Spinal cord (tissue), 10 donors: ENCODE data around the gene MIX23. TPM values are rescaled to one million over a fixed set of nuclear protein-coding genes. Genes with fewer than 3 reads are reported as not detected.
"Not testable (repeated sequence)": the region's sequence is repeated elsewhere in the genome, so short reads cannot be mapped to it uniquely, and the experiment has no call there.

Source experiments
- DNase-seq, 6 donors: peaks; one replicate each; pipeline versions ENCODE4 v3.0.0 to v3.0.0-alpha.2; 2013 to 2015; ENCODE audit warnings: low spot score in 6 of 6, low read depth in 4 of 6
- H3K27ac ChIP-seq: one replicate; pipeline ENCODE4 v1.5.1; 2013; ENCODE audit warnings: low read depth, low read length, control low read depth
- H3K27me3 ChIP-seq: one replicate; pipeline ENCODE4 v1.6.1; 2013; ENCODE audit warnings: low read length; ENCODE audit not compliant: control insufficient read depth, insufficient read depth
- H3K36me3 ChIP-seq: one replicate; pipeline ENCODE4 v1.6.1; 2013; ENCODE audit warnings: low read length; ENCODE audit not compliant: control insufficient read depth, insufficient read depth
- H3K4me1 ChIP-seq: one replicate; pipeline ENCODE4 v1.6.1; 2013; ENCODE audit warnings: low read length; ENCODE audit not compliant: control insufficient read depth, insufficient read depth
- H3K4me3 ChIP-seq: one replicate; pipeline ENCODE4 v1.5.1; 2013; ENCODE audit warnings: low read depth, low read length, control low read depth
- H3K9me3 ChIP-seq: one replicate; pipeline ENCODE4 v1.6.1; 2013; ENCODE audit warnings: low read length; ENCODE audit not compliant: control insufficient read depth, insufficient read depth
- WGBS: methylation state at CpG from one replicate; pipeline ENCODE4 v1.1.5; 2013; ENCODE audit warnings: missing lambda C conversion rate; ENCODE audit not compliant: insufficient coverage; 5-methylcytosine and 5-hydroxymethylcytosine counted together
- polyA plus RNA-seq, 2 donors: library from polyadenylated mRNA; unstranded; fragments of 120-200 nt; gene quantifications; one replicate each; pipeline ENCODE4 v1.2.1, GENCODE V29; 2013; ENCODE audit not compliant: insufficient read length in 2 of 2
- total RNA-seq, 2 donors: library from RNA; depleted of rRNA in 1 of 2; stranded (reverse); fragments of 120-200 nt in 1 of 2; fragments of >200 nt in 1 of 2; gene quantifications; one replicate each; pipeline versions ENCODE4 v1.2.3 to v1.2.4, GENCODE V29; 2013 to 2014
- donor health status: healthy.

The MIX23 gene
- total and polyA plus RNA-seq, 4 donors, result 19.3 to 35.4 (median 28.5) TPM

DNA sequence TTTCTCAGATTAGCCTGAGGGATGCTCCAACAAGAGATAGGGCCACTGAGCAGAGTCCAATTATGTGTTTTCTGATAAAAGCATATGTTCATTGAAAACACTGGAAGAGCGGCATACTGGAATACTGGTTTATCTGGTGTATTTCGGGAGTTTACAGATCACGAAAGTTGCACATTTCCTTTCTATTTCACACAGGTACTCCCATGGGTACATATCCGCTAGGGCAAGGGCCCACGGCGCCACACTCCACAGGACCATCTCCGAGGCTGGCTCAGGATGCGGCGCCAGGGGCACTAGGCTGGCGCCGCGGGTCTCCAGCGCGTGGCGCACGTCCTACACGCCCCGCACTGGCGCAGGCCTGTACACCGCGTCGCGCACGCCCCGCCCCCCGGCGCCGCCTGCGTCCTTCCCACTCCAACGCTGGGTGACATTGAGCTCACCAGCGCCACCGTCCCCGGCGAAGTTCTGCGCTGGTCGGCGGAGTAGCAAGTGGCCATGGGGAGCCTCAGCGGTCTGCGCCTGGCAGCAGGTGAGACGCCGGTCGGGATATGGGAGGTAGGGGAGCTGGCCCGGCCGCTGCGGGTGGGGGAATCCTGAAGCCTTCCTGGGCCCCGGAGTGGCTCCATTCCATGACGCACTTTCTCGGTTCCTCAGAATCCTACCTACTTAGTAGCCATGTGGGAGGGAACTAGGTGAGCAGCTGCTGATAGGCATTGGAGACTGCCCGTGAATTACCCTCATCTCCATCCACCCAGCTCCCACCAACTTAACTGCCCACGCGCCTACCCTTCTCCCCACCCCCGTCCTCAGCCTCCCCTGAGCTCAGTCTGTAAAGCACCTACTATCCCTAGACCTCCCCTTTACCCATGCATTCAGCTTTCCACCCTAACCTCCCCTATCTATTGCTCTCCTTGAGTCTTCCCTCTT is 1.0 kb upstream of the MIX23 start, which contains the start of gene FAM162A:
Gene FAM162A (plus strand): TSS at position 412 of the 927 bp plus-strand sequence. CDS start 84 bp downstream, at position 496.
- H3K4me3 ChIP-seq, result peak within 1 kb of the TSS; percentile 69
- DNase-seq, result peak; percentile 87 to 98 (median 90)
- 0% methylated on average over 49 of the region's 52 CpGs for WGBS
- peak within 1 kb of the TSS; percentile 82 for H3K27ac ChIP-seq
- no peaks in the 10 kb centered on the region for H3K27me3 ChIP-seq
- H3K9me3 ChIP-seq, result no peaks in the 10 kb centered on the region
- H3K36me3 ChIP-seq, result no peaks in the 10 kb centered on the region
- no peaks in the 10 kb centered on the region for H3K4me1 ChIP-seq

- Histone ChIP-seq H3K27ac (no peak overlapping the region), H3K36me3 (no peaks in the 10 kb centered on the region), H3K4me3 (no peak overlapping the region), H3K9me3 (no peaks in the 10 kb centered on the region), H3K27me3 (no peaks in the 10 kb centered on the region), H3K4me1 (no peaks in the 10 kb centered on the region)
- no peak for DNase-seq
- 80% methylated on average over 1 of the region's 4 CpGs for WGBS
Observed at GRCh38 chr3:122377975-122378374, 5.1 kb downstream of the MIX23 start.

- H3K4me3 ChIP-seq, result no peak overlapping the region
- no CpG with 5 or more reads among the region's 1 CpG for WGBS
- no peaks in the 10 kb centered on the region for H3K27me3 ChIP-seq
- peaks cover 6% of the 10 kb centered on the region for H3K36me3 ChIP-seq
- no peaks in the 10 kb centered on the region for H3K4me1 ChIP-seq
- H3K27ac ChIP-seq, result no peak overlapping the region
- no peak for DNase-seq
- H3K9me3 ChIP-seq, result no peaks in the 10 kb centered on the region
Observed at GRCh38 chr3:122374034-122374433, 9.0 kb downstream of the MIX23 start.

DNA sequence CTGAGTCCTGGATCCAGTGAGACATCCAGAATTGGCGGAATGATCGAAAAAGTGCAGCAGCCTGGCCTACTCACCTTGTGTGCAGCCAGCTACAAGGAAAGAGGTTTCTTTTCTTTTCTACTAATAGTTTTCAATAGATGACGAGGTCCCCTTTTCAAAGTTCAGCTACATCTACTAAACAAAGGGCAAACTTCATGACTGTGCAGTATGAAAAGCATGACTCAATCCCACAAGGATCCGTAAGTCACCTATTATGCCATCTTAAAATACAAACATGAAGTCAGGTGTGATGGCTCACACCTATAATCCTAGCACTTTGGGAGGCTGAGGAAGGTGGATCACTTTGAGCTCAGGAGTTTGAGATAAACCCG is 16.7 kb downstream of the MIX23 start:
- H3K27ac ChIP-seq, result no peak overlapping the region
- H3K36me3 ChIP-seq, result peaks cover 26% of the 10 kb centered on the region
- H3K4me3 ChIP-seq, result no peak overlapping the region
- no peaks in the 10 kb centered on the region for H3K9me3 ChIP-seq
- WGBS, result no CpG with 5 or more reads among the region's 5 CpGs
- H3K4me1 ChIP-seq, result no peaks in the 10 kb centered on the region
- H3K27me3 ChIP-seq, result no peaks in the 10 kb centered on the region
- DNase-seq, result no peak

- H3K4me1 ChIP-seq, H3K27ac ChIP-seq, DNase-seq, H3K9me3 ChIP-seq, H3K4me3 ChIP-seq, H3K27me3 ChIP-seq: not testable (repeated sequence)
- peaks cover 26% of the 10 kb centered on the region for H3K36me3 ChIP-seq
- 100% methylated on average over 1 of the region's 10 CpGs for WGBS
Observed at GRCh38 chr3:122365582-122366378, 17.3 kb downstream of the MIX23 start.

- Histone ChIP-seq H3K27ac (no peak overlapping the region), H3K36me3 (peaks cover 23% of the 10 kb centered on the region), H3K9me3 (no peaks in the 10 kb centered on the region), H3K27me3 (no peaks in the 10 kb centered on the region), H3K4me1 (no peaks in the 10 kb centered on the region), H3K4me3 (no peak overlapping the region)
- DNase-seq, result no peak
- no CpG with 5 or more reads among the region's 1 CpG for WGBS
Observed at GRCh38 chr3:122365073-122365472, 18.0 kb downstream of the MIX23 start.

GRCh38 chr3:122364490-122364889 is 18.5 kb downstream of the MIX23 start:
- no peak overlapping the region for H3K4me3 ChIP-seq
- no peak for DNase-seq
- no peaks in the 10 kb centered on the region for H3K4me1 ChIP-seq
- H3K27ac ChIP-seq, result no peak overlapping the region
- no peaks in the 10 kb centered on the region for H3K9me3 ChIP-seq
- H3K36me3 ChIP-seq, result peaks cover 20% of the 10 kb centered on the region
- no CpG with 5 or more reads among the region's 2 CpGs for WGBS
- H3K27me3 ChIP-seq, result no peaks in the 10 kb centered on the region

DNA sequence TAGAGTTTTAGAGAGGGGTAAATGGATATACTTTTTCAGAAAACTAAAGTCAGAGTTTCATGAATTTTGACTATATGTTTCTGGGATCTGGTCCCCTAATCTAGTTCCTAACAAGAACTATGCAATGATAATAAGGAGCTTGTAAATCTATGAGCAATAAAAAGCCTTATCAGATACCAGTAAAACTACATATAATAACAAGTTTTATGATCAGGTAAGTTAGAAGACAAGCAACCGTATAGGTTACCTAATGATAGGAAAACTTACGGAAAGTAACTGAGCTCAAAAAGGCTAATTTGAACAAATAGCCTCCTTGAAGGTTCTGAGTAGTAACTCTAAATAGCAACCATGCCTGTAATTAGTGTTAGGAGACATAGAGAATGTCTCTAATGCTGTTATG is 21.0 kb downstream of the MIX23 start:
- no CpG with 5 or more reads among the region's 2 CpGs for WGBS
- DNase-seq, result no peak
- Histone ChIP-seq H3K9me3 (no peaks in the 10 kb centered on the region), H3K27me3 (no peaks in the 10 kb centered on the region), H3K4me1 (no peaks in the 10 kb centered on the region), H3K36me3 (peaks cover 19% of the 10 kb centered on the region), H3K27ac (no peak overlapping the region), H3K4me3 (no peak overlapping the region)

- no peaks in the 10 kb centered on the region for H3K4me1 ChIP-seq
- DNase-seq, result no peak
- peaks cover 7% of the 10 kb centered on the region for H3K36me3 ChIP-seq
- H3K27me3 ChIP-seq, result no peaks in the 10 kb centered on the region
- WGBS, result 100% methylated on average over 1 of the region's 2 CpGs
- H3K4me3 ChIP-seq, result no peak overlapping the region
- H3K27ac ChIP-seq, result no peak overlapping the region
- no peaks in the 10 kb centered on the region for H3K9me3 ChIP-seq
Observed at GRCh38 chr3:122358703-122359032, 24.4 kb downstream of the MIX23 start.
